IMR-90 (cell line): ENCODE measurements around the gene TSGA10. TPM values are rescaled to one million over a fixed set of nuclear protein-coding genes. Genes with fewer than 3 reads are reported as not detected.

Experiments
- ATAC-seq: fragments of 200-7000 bp; cut with Tn5 transposase; 2 replicates; pipeline ENCODE4 v1.9.1; 2020; ENCODE audit warnings: low read depth, mild to moderate bottlenecking, moderate library complexity
- BruUV-seq: library from RNA; stranded (reverse); fragments of 400-500 nt; replicated peaks from 2 replicates; lab custom pipeline; 2021; lab: Mats Ljungman, UMichigan
- CTCF ChIA-PET: fragments of 300-600 bp; formaldehyde crosslinking; extraction: SDS; loops from one replicate; lab custom pipeline; 2021; ENCODE audit warnings: antibody characterized with exemption; lab: Yijun Ruan, JAX
- POLR2A ChIA-PET: fragments of 300-600 bp; sonication (Branson Sonifier 250); formaldehyde crosslinking; loops from one replicate; lab custom pipeline; 2022; ENCODE audit warnings: antibody characterized with exemption; ENCODE audit not compliant: unreplicated experiment; lab: Charles Lee
- DNase-seq: peaks from one replicate; pipeline ENCODE4 v3.0.0; 2013
- H2AFZ ChIP-seq: replicated peaks from 2 replicates; pipeline ENCODE3; 2013; ENCODE audit warnings: low read length, mild to moderate bottlenecking; ENCODE audit not compliant: poor library complexity
- H2AK5ac ChIP-seq: 2 replicates; pipeline ENCODE4 v1.6.1; 2013; ENCODE audit warnings: low read depth, low read length, inconsistent platforms
- H2AK9ac ChIP-seq: replicated peaks from 2 replicates; pipeline ENCODE3; 2013; ENCODE audit warnings: mild to moderate bottlenecking, low read depth, low read length, moderate library complexity; ENCODE audit not compliant: poor library complexity
- H2BK120ac ChIP-seq: 2 replicates; pipeline ENCODE4 v1.6.1; 2013; ENCODE audit warnings: low read depth, low read length, inconsistent platforms
- H2BK15ac ChIP-seq: 3 replicates; pipeline ENCODE4 v1.6.1; 2013; ENCODE audit warnings: low read depth, low read length, inconsistent platforms
- H2BK20ac ChIP-seq: 2 replicates; pipeline ENCODE4 v1.6.1; 2013; ENCODE audit warnings: low read depth, mild to moderate bottlenecking, inconsistent platforms, low read length, moderate library complexity
- H2BK5ac ChIP-seq: 2 replicates; pipeline ENCODE4 v1.6.1; 2013; ENCODE audit warnings: mild to moderate bottlenecking, low read depth, low read length, inconsistent platforms; ENCODE audit not compliant: poor library complexity, severe bottlenecking
- H3K14ac ChIP-seq: replicated peaks from 2 replicates; pipeline ENCODE4 v1.6.1; 2013; ENCODE audit warnings: low read depth, low read length, inconsistent platforms
- H3K18ac ChIP-seq: 2 replicates; pipeline ENCODE4 v1.6.1; 2013; ENCODE audit warnings: low read depth, low read length, control low read depth
- H3K23ac ChIP-seq: 2 replicates; pipeline ENCODE4 v1.6.1; 2013; ENCODE audit warnings: low read depth, low read length, inconsistent platforms
- H3K27ac ChIP-seq: 2 replicates; pipeline ENCODE4 v1.5.1; 2013; ENCODE audit warnings: mild to moderate bottlenecking, control low read depth, low read length; ENCODE audit not compliant: insufficient read depth
- H3K27me3 ChIP-seq: 2 replicates; pipeline ENCODE4 v1.6.1; 2013; ENCODE audit warnings: low read length; ENCODE audit not compliant: control insufficient read depth, insufficient read depth
- H3K36me3 ChIP-seq: 2 replicates; pipeline ENCODE4 v1.6.1; 2013; ENCODE audit warnings: low read length, mixed read lengths; ENCODE audit not compliant: control insufficient read depth, insufficient read depth
- H3K4ac ChIP-seq: 2 replicates; pipeline ENCODE4 v1.6.1; 2013; ENCODE audit warnings: low read depth, low read length, inconsistent platforms
- H3K4me1 ChIP-seq: 2 replicates; pipeline ENCODE4 v1.6.1; 2013; ENCODE audit warnings: low read length, mixed read lengths; ENCODE audit not compliant: control insufficient read depth, insufficient read depth
- H3K4me2 ChIP-seq: 2 replicates; pipeline ENCODE4 v1.6.1; 2013; ENCODE audit warnings: low read depth, mild to moderate bottlenecking, control low read depth, low read length, moderate library complexity
- H3K4me3 ChIP-seq: 2 replicates; pipeline ENCODE4 v1.5.1; 2013; ENCODE audit warnings: low read depth, mild to moderate bottlenecking, control low read depth, low read length, moderate library complexity; ENCODE audit not compliant: insufficient read depth
- H3K56ac ChIP-seq: 2 replicates; pipeline ENCODE4 v1.6.1; 2013; ENCODE audit warnings: low read length, inconsistent platforms; ENCODE audit not compliant: insufficient read depth; ENCODE audit errors: extremely low read depth
- H3K79me1 ChIP-seq, 2 experiments: 2 replicates each; pipeline ENCODE4 v1.6.1; 2013; ENCODE audit warnings: low read length in 2 of 2, inconsistent platforms in 1 of 2, low read depth in 1 of 2
- H3K9ac ChIP-seq: 2 replicates; pipeline ENCODE4 v1.6.1; 2013; ENCODE audit warnings: low read depth, low read length, control low read depth
- H3K9me1 ChIP-seq: 2 replicates; pipeline ENCODE4 v1.6.1; 2013; ENCODE audit warnings: low read length, inconsistent platforms; ENCODE audit not compliant: insufficient read depth
- H3K9me3 ChIP-seq: 2 replicates; pipeline ENCODE4 v1.6.1; 2013; ENCODE audit warnings: low read length; ENCODE audit not compliant: control insufficient read depth, insufficient read depth
- H4K20me1 ChIP-seq: 2 replicates; pipeline ENCODE4 v1.6.1; 2013; ENCODE audit warnings: low read length, inconsistent platforms; ENCODE audit not compliant: insufficient read depth
- H4K5ac ChIP-seq: 2 replicates; pipeline ENCODE4 v1.6.1; 2013; ENCODE audit warnings: mild to moderate bottlenecking, low read depth, low read length, control low read depth
- H4K8ac ChIP-seq, 2 experiments: 2 replicates each; pipeline ENCODE4 v1.6.1; 2013; ENCODE audit warnings: low read depth in 2 of 2, low read length in 2 of 2, control low read depth in 1 of 2, inconsistent platforms in 1 of 2
- H4K91ac ChIP-seq: 2 replicates; pipeline ENCODE4 v1.6.1; 2013; ENCODE audit warnings: low read depth, low read length, inconsistent platforms; ENCODE audit not compliant: insufficient read depth
- BHLHE40 ChIP-seq: fragments of 150-350 bp; IDR thresholded peaks from 2 replicates; pipeline ENCODE4 v1.6.1; 2016; ENCODE audit warnings: mild to moderate bottlenecking, low read depth, low read length
- CEBPB ChIP-seq: IDR thresholded peaks from 2 replicates; pipeline ENCODE4 v1.6.1; 2012; ENCODE audit warnings: low read depth, low read length, improper control_type of control experiment
- CHD1 ChIP-seq: IDR thresholded peaks from 2 replicates; pipeline ENCODE4 v1.6.1; 2012; ENCODE audit warnings: low read depth, low read length, improper control_type of control experiment
- FOS ChIP-seq: fragments of 150-350 bp; IDR thresholded peaks from 2 replicates; pipeline ENCODE4 v1.6.1; 2016; ENCODE audit warnings: low read depth, low read length
- MAZ ChIP-seq: IDR thresholded peaks from 2 replicates; pipeline ENCODE4 v1.6.1; 2012; ENCODE audit warnings: low read depth, mild to moderate bottlenecking, low read length, improper control_type of control experiment, moderate library complexity, borderline replicate concordance
- MXI1 ChIP-seq: IDR thresholded peaks from 2 replicates; pipeline ENCODE4 v1.6.1; 2012; ENCODE audit warnings: low read depth, mild to moderate bottlenecking, low read length, moderate library complexity, borderline replicate concordance
- NFE2L2 ChIP-seq: fragments of 150-350 bp; IDR thresholded peaks from 2 replicates; pipeline ENCODE4 v1.6.1; 2016; ENCODE audit warnings: low read depth, mild to moderate bottlenecking, low read length
- POLR2A ChIP-seq: IDR thresholded peaks from 2 replicates; pipeline ENCODE4 v1.6.1; 2012; ENCODE audit warnings: mild to moderate bottlenecking, low read depth, low read length
- WGBS, 2 experiments: methylation state at CpG; one replicate each; pipeline versions ENCODE4 v1.1.5 to v1.1.7; 2013; ENCODE audit warnings: missing lambda C conversion rate in 2 of 2; ENCODE audit not compliant: insufficient read length in 1 of 2; ENCODE audit errors: extremely low coverage in 2 of 2; 5-methylcytosine and 5-hydroxymethylcytosine counted together
- dilution Hi-C: fragments of 300-500 bp; cut with HindIII; formaldehyde crosslinking; loops from one replicate; pipeline ENCODE4 v1.14.3; 2018; ENCODE audit warnings: low sequenced_read_pairs; ENCODE audit not compliant: unreplicated experiment
- in situ Hi-C: fragments of 300-500 bp; cut with MboI; formaldehyde crosslinking; loops from 3 replicates; pipeline ENCODE4 v1.14.3; 2019; ENCODE audit warnings: low sequenced_read_pairs, inconsistent platforms, mixed read lengths
- intact Hi-C: fragments of 100-400 bp; cut with micrococcal nuclease; formaldehyde crosslinking; loops from 2 replicates; pipeline ENCODE4 v1.10.0; 2022
- polyA plus RNA-seq, 3 experiments: library from polyadenylated mRNA; depleted of rRNA; stranded (reverse); fragments of >200 nt; gene quantifications; 2 replicates each; pipeline ENCODE4 v1.2.3, GENCODE V29; 2012; ENCODE audit warnings: low replicate concordance in 1 of 3
- total RNA-seq: library from RNA; depleted of rRNA; stranded (reverse); fragments of >200 nt; gene quantifications from 2 replicates; pipeline ENCODE4 v1.2.3, GENCODE V29; 2012
- TF ChIP-seq, protein P1 (sequence below): fragments of 150-350 bp; IDR thresholded peaks from 2 replicates; pipeline ENCODE4 v1.6.1; 2017; ENCODE audit warnings: mild to moderate bottlenecking, antibody characterized with exemption, low read length, low read depth

TSGA10 gene
- total and polyA plus RNA-seq, 2 of the 4 experiments (the other 2 are of a cell fraction): 0.32 to 0.54 TPM

DNA sequence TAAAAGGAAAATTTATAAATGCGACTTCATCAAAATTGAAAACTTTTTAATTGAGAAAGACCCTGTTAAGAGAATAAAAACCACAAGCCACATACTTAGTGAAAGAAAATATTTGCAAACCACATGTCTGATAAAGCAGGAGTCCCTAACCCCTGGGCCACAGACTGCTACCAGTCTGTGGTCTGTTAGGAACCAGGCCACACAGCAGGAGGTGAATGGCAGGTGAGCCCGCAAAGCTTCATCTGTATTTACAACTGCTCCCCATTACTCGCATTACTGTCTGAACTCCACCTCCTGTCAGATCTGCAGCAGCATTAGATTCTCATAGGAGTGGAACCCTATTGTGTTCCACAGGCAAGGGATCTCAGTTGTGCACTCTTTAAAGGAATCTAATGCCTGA lies 123.3 kb downstream of the TSGA10 start:
- H3K9me3 ChIP-seq: no peaks in the 10 kb centered on the region
- no peak overlapping the region for H3K23ac ChIP-seq
- WGBS, 2 experiments: no CpG with 5 or more reads among the region's 3 CpGs
- H3K36me3 ChIP-seq: no peaks in the 10 kb centered on the region
- in situ Hi-C loops: no loop called here
- no peak overlapping the region for H2AK9ac ChIP-seq
- DNase-seq (no peak), ATAC-seq (no peak)
- H4K91ac ChIP-seq: no peak overlapping the region
- no peak for TF ChIP-seq POLR2A
- TF ChIP-seq, protein P1, sequence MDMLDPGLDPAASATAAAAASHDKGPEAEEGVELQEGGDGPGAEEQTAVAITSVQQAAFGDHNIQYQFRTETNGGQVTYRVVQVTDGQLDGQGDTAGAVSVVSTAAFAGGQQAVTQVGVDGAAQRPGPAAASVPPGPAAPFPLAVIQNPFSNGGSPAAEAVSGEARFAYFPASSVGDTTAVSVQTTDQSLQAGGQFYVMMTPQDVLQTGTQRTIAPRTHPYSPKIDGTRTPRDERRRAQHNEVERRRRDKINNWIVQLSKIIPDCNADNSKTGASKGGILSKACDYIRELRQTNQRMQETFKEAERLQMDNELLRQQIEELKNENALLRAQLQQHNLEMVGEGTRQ: no peak
- no peak for TF ChIP-seq FOS
- TF ChIP-seq MAZ: no peak
- no peak for TF ChIP-seq CEBPB
- no peak for TF ChIP-seq BHLHE40
- no peak for TF ChIP-seq NFE2L2
- TF ChIP-seq CHD1: no peak
- TF ChIP-seq MXI1: no peak
- no peak overlapping the region for H2BK20ac ChIP-seq
- BruUV-seq: no TSS peak
- no peak overlapping the region for H2AFZ ChIP-seq
- H2AK5ac ChIP-seq: no peak overlapping the region
- ChIA-PET CTCF (no interaction called here), POLR2A (no interaction called here)
- no peak overlapping the region for H4K8ac ChIP-seq
- H3K9ac ChIP-seq: no peak overlapping the region
- intact Hi-C loops: no loop called here
- no peaks in the 10 kb centered on the region for H3K79me1 ChIP-seq
- H4K20me1 ChIP-seq: no peaks in the 10 kb centered on the region
- dilution Hi-C loops: no loop called here
- H4K5ac ChIP-seq: no peak overlapping the region
- no peak overlapping the region for H3K56ac ChIP-seq
- no peak overlapping the region for H2BK5ac ChIP-seq
- no peak overlapping the region for H3K4me3 ChIP-seq
- no peaks in the 10 kb centered on the region for H3K27me3 ChIP-seq
- no peak overlapping the region for H3K27ac ChIP-seq
- H3K14ac ChIP-seq: no peak overlapping the region
- no peak overlapping the region for H3K4ac ChIP-seq
- H3K4me2 ChIP-seq: no peak overlapping the region
- H3K18ac ChIP-seq: no peak overlapping the region
- no peaks in the 10 kb centered on the region for H3K4me1 ChIP-seq
- no peak overlapping the region for H2BK120ac ChIP-seq
- no peak overlapping the region for H2BK15ac ChIP-seq
- H3K9me1 ChIP-seq: no peaks in the 10 kb centered on the region
